A549 treated with AZD9567 at 1 μM for 4 hours (cell line): ENCODE data around the gene S1PR1. TPM values are rescaled to one million over a fixed set of nuclear protein-coding genes. Genes with fewer than 3 reads are reported as not detected.

Source experiments
- total RNA-seq: library from RNA; stranded (reverse); fragments of 200-300 nt; extraction: Qiagen RNA extraction; gene quantifications from 5 replicates; pipeline ENCODE4 v1.2.3, GENCODE V29; 2022; ENCODE audit not compliant: insufficient read depth

S1PR1 gene
- total RNA-seq, result 0.06 to 0.11 TPM (median 0.09 TPM) in 4 of 5 replicates, not detected in the other

GRCh38 chr1:101236516-101237228 is at the start of gene S1PR1:
Gene S1PR1 (plus strand): TSS chr1:101237019. CDS start chr1:101238985, 1,966 bp downstream.

Other genes with a start within 250 kb of the S1PR1 start
- gene DPH5, start 211.2 kb upstream of the S1PR1 start, total RNA-seq, result 23.7 to 32.1 TPM (median 28.9 TPM) in 5 replicates